ENCODE data around the gene TMEM184A. TPM values are rescaled to one million over a fixed set of nuclear protein-coding genes. Genes with fewer than 3 reads are reported as not detected.

Gene TMEM184A
- total RNA-seq, 1 donor from 2014 or later, result 22.1 TPM

- DNase-seq, result no peak
Measured at GRCh38 chr7:1501487-1502270, 54.3 kb downstream of the TMEM184A start.

- no peak for DNase-seq
Measured at GRCh38 chr7:1500064-1500807, 55.8 kb downstream of the TMEM184A start.

DNA sequence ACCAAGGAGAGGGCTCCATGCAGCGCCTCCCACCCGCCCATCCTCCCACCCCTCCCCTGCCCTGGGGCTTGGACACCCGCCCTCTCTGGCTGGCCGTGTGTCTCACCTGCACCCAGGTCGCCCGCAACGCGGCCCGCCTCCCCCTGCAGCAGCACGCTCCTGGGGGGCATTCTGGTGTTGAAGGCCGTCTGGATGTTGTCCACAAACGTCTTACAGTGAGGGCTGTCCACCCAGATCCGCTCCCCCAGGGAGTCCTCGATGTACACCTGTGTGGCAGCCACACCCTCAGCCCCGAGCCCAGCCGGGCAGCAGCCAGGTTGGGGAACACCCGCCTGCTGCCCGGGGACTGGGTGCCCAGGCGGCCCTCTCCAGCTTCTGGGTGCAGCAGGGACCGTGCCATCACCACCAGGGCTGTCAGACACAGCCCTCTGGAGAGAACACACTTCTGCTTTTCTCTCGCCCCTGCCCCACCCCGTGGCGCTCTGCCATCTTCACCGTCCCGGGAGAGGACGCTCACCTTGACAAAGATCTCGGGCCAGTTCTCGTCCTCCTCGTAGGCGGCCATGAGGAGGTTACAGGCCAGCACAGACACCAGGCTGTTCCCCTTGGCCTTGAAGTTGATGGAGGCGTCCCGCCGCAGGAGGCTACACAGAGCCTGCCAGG is 56.5 kb downstream of the TMEM184A start:
- no peak for DNase-seq

- DNase-seq, result no peak
Measured at GRCh38 chr7:1498370-1499305, 57.4 kb downstream of the TMEM184A start.

GRCh38 chr7:1497293-1497927 is 58.6 kb downstream of the TMEM184A start:
- DNase-seq, result no peak

- DNase-seq, result no peak
Measured at GRCh38 chr7:1496531-1497292, 59.3 kb downstream of the TMEM184A start.

DNA sequence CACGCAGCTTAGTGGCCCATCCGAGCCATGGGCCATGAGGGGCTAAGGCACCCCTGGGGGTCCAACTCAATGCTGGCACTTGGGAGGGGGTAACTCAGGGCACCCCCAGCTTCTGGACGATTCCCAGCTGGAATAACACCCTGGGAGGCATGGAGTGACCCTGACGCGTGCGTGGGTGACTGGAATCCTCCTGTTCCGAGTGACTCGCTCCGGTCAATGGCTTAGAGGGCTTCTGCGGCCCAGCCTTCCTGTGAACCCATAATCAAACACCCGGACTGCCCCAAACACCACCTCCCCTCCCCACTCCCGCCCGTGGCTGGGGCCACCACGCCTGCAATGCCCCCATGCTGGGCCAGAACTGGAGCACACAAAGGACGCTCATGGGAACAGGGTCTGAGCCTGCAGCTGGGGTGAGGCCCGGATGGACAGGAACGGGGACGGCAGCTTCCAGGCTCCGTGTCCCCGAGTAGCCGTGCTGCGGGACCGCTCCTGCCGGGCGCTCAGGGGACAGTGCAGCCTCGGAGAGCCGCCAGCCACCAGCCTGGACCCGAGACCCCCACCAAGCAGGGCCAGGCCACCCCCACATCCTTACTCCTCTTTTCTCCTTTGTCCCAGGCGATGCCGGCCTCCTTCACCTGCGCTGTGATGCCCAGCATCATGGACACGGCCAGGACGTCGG is 60.3 kb downstream of the TMEM184A start:
- no peak for DNase-seq

GRCh38 chr7:1494866-1495563 is 61.0 kb downstream of the TMEM184A start:
- no peak for DNase-seq

DNA sequence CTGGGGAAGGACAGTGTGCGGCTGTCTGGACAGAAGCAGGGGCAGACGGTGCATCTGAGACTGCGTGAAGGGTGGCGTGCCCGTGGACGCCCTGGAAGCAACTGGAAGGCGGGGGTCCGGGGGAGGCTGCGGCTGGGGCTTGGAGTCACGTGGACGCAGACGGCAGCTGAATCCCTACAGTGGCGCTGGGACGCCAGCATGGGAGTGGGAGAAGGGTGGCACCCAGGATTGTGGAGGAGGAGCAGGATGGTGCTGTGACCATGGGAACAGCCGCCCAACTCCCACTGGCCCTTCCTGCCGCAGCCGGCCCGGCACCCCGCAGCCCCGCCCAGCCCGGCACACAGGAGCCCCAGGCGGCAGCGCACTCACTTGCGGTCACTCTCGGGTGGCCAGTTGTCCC is 61.6 kb downstream of the TMEM184A start:
- no peak for DNase-seq

DNA sequence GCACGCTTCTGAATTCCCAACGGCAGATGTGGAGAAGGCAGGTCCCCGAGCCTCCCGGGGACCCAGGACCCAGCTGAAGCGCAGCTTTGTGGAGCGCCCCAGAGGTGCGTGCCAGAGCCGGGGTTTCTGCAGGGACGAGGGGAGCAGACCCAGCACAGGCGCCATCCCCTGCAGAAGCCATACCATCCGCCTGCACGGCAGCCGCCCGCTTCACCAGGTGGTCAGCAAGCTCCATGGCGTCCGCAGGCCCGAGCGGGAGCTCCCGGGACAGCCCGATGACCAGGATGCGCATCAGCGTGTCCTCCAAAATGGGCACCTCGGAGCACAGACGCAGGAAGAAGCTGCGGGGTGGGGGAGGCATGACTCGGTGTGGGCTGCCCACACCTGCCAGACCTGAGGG is 62.4 kb downstream of the TMEM184A start:
- no peak for DNase-seq

DNA sequence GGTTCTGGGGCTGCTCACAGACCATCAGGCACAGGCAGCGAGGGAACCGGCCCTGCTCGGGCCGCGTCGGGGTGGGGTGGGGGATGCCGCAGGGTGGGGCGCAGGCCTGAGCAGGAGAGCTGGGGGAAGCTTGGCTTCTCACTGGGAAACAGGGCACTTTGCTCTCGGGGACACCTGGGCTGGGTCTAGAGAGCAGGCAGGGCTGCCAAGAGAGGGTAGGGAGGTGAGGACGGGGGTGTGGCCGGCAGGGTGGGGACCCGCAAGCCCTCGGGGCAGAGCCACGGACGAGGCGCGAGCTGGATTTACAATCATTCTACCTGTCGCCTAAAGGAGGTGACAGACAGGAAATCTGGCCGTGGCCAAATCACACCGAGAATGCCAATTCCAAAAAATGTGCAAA is 62.9 kb downstream of the TMEM184A start:
- DNase-seq, result no peak

- DNase-seq, result no peak
Measured at GRCh38 chr7:1492640-1493039, 63.4 kb downstream of the TMEM184A start.

Other genes starting within 250 kb of the TMEM184A start
- gene MICALL2, start 96.7 kb downstream of the TMEM184A start, total RNA-seq, result 6.7 TPM
- gene INTS1, start 51.8 kb downstream of the TMEM184A start, total RNA-seq, result 38.7 TPM
- 26.6 TPM for gene MAFK, start 25.5 kb downstream of the TMEM184A start, total RNA-seq
- gene PSMG3, start 13.8 kb upstream of the TMEM184A start, total RNA-seq, result 7.0 TPM
- 4.3 TPM for gene ELFN1, start 114.1 kb upstream of the TMEM184A start, total RNA-seq

Measured in tongue (tissue), 2 donors.